Adipocyte (in vitro differentiated cells): ENCODE results near the gene KIAA1191.
"Not testable (repeated sequence)": the region's sequence is repeated elsewhere in the genome, so short reads cannot be mapped to it uniquely, and the experiment has no call there.

Source experiments
- DNase-seq: peaks from one replicate; pipeline ENCODE4 v3.0.0-alpha.2; 2015; ENCODE audit warnings: low read depth
- H3K27me3 ChIP-seq: replicated peaks from 2 replicates; pipeline ENCODE4 v1.7.0; 2013; ENCODE audit warnings: mild to moderate bottlenecking, low read length, moderate library complexity; ENCODE audit not compliant: control insufficient read depth, insufficient read depth
- H3K36me3 ChIP-seq: 2 replicates; pipeline ENCODE4 v1.7.0; 2013; ENCODE audit warnings: low read length, mild to moderate bottlenecking, moderate library complexity; ENCODE audit not compliant: control insufficient read depth, insufficient read depth, severe bottlenecking
- H3K4me1 ChIP-seq: 2 replicates; pipeline ENCODE4 v1.7.0; 2013; ENCODE audit warnings: mild to moderate bottlenecking, low read length, moderate library complexity; ENCODE audit not compliant: control insufficient read depth, insufficient read depth
- H3K4me3 ChIP-seq: 2 replicates; pipeline ENCODE4 v1.7.0; 2013; ENCODE audit warnings: mild to moderate bottlenecking, low read length, moderate library complexity
- H3K9ac ChIP-seq: 2 replicates; pipeline ENCODE4 v1.7.0; 2013; ENCODE audit warnings: mild to moderate bottlenecking, low read length, moderate library complexity
- H3K9me3 ChIP-seq: 2 replicates; pipeline ENCODE4 v1.7.0; 2013; ENCODE audit warnings: mild to moderate bottlenecking, low read length, moderate library complexity; ENCODE audit not compliant: control insufficient read depth

Gene KIAA1191

GRCh38 chr5:176334031-176334770 lies 27.4 kb downstream of the KIAA1191 start:
- H3K4me1 ChIP-seq = peaks cover 4% of the 10 kb centered on the region
- peaks cover 21% of the 10 kb centered on the region for H3K36me3 ChIP-seq
- H3K27me3 ChIP-seq = no peaks in the 10 kb centered on the region
- peaks cover 4% of the 10 kb centered on the region for H3K9me3 ChIP-seq
- DNase-seq = no peak
- no peak overlapping the region for H3K4me3 ChIP-seq
- no peak overlapping the region for H3K9ac ChIP-seq

GRCh38 chr5:176320577-176320976 lies 41.0 kb downstream of the KIAA1191 start:
- no peak overlapping the region for H3K4me3 ChIP-seq
- H3K9me3 ChIP-seq = no peaks in the 10 kb centered on the region
- H3K36me3 ChIP-seq = peaks cover 23% of the 10 kb centered on the region
- H3K9ac ChIP-seq = no peak overlapping the region
- H3K4me1 ChIP-seq = no peaks in the 10 kb centered on the region
- H3K27me3 ChIP-seq = no peaks in the 10 kb centered on the region
- DNase-seq = no peak

GRCh38 chr5:176319827-176320554 lies 41.6 kb downstream of the KIAA1191 start:
- H3K9me3 ChIP-seq = no peaks in the 10 kb centered on the region
- H3K4me1 ChIP-seq = no peaks in the 10 kb centered on the region
- H3K4me3 ChIP-seq = no peak overlapping the region
- H3K9ac ChIP-seq = no peak overlapping the region
- peak; percentile 3 for DNase-seq
- H3K36me3 ChIP-seq = peaks cover 29% of the 10 kb centered on the region
- no peaks in the 10 kb centered on the region for H3K27me3 ChIP-seq

GRCh38 chr5:176317534-176318374 lies 43.8 kb downstream of the KIAA1191 start:
- H3K9ac ChIP-seq = no peak overlapping the region
- no peaks in the 10 kb centered on the region for H3K27me3 ChIP-seq
- no peaks in the 10 kb centered on the region for H3K4me1 ChIP-seq
- H3K4me3 ChIP-seq = no peak overlapping the region
- no peaks in the 10 kb centered on the region for H3K9me3 ChIP-seq
- peaks cover 26% of the 10 kb centered on the region for H3K36me3 ChIP-seq
- no peak for DNase-seq

- H3K4me3 ChIP-seq, H3K4me1 ChIP-seq, H3K9ac ChIP-seq, H3K9me3 ChIP-seq, DNase-seq, H3K36me3 ChIP-seq, H3K27me3 ChIP-seq: not testable (repeated sequence)
Observed at GRCh38 chr5:176305356-176305755, 56.2 kb downstream of the KIAA1191 start.
